ENCODE measurements around the gene ATXN1.
"Not testable (repeated sequence)": the region's sequence is repeated elsewhere in the genome, so short reads cannot be mapped to it uniquely, and the experiment has no call there.

GRCh38 chr6:16259604-16260003 is 501.7 kb downstream of the ATXN1 start:
- TF ChIP-seq TARDBP (IDR thresholded peaks at IDR 0.05); SP1 (IDR thresholded peaks at IDR 0.05); SUZ12 (IDR thresholded peaks at IDR 0.05); ARNT (IDR thresholded peaks at IDR 0.05); L3MBTL2 (conservative IDR thresholded peaks at IDR 0.05); BHLHE40 (IDR thresholded peaks at IDR 0.05; ENCODE audit: borderline replicate concordance): not testable (repeated sequence)

Measured in HEK293T (cell line).